Transverse colon (tissue), 4 donors: ENCODE results near the gene COL4A6.

ENCODE experiments used
- EP300 ChIP-seq: sonication (generic); formaldehyde crosslinking; IDR thresholded peaks from one replicate; pipeline ENCODE4 v1.6.1; 2017; ENCODE audit warnings: antibody characterized with exemption, low read depth
- POLR2A ChIP-seq: fragments of 450-650 bp; IDR thresholded peaks from one replicate; pipeline ENCODE4 v1.6.1; 2016; ENCODE audit warnings: antibody characterized with exemption, mild to moderate bottlenecking, moderate library complexity
- POLR2AphosphoS5 ChIP-seq, 3 donors: sonication (generic); formaldehyde crosslinking; IDR thresholded peaks; one replicate each; pipeline ENCODE4 v1.6.1; 2016; ENCODE audit warnings: antibody characterized with exemption in 3 of 3
- TF ChIP-seq, protein P1 (sequence below), 5 experiments: fragments of 200-600 bp in 3 of 5; fragments of 450-650 bp in 2 of 5; sonication (generic) in 3 of 5; IDR thresholded peaks; 1 replicate in 2 of 5; 2 replicates in 3 of 5; pipeline ENCODE4 v1.5.1; 2016 to 2017; ENCODE audit warnings: antibody characterized with exemption in 5 of 5, inconsistent platforms in 3 of 5, mild to moderate bottlenecking in 2 of 5, moderate library complexity in 1 of 5

DNA sequence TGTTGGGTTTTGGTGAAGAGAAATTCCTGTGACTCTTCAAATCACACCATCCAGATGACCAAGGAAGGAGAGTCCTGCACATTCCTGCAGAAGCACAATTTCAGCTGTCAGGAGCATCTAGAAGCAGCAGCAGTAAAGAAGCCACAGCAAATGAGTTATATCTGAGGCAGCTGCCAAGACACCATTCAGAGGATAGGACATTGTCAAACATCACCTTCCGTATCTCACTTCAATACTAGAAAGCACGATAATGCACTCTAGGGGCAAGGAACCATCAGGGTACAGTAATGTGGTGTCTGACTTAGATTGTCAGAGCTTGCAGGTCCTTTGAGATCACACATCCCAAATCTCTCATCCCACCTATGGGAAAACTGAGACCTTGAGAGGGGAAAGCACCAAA is 134.5 kb downstream of the COL4A6 start:
- TF ChIP-seq, protein P1, sequence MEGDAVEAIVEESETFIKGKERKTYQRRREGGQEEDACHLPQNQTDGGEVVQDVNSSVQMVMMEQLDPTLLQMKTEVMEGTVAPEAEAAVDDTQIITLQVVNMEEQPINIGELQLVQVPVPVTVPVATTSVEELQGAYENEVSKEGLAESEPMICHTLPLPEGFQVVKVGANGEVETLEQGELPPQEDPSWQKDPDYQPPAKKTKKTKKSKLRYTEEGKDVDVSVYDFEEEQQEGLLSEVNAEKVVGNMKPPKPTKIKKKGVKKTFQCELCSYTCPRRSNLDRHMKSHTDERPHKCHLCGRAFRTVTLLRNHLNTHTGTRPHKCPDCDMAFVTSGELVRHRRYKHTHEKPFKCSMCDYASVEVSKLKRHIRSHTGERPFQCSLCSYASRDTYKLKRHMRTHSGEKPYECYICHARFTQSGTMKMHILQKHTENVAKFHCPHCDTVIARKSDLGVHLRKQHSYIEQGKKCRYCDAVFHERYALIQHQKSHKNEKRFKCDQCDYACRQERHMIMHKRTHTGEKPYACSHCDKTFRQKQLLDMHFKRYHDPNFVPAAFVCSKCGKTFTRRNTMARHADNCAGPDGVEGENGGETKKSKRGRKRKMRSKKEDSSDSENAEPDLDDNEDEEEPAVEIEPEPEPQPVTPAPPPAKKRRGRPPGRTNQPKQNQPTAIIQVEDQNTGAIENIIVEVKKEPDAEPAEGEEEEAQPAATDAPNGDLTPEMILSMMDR (IDR thresholded peaks at IDR 0.05) = no peak
- TF ChIP-seq POLR2AphosphoS5 (IDR thresholded peaks at IDR 0.05) (no peak), EP300 (no peak), POLR2A (no peak)
